AG04450 (cell line): Measurements from ENCODE around the gene ZNF785. TPM values are rescaled to one million over a fixed set of nuclear protein-coding genes. Genes with fewer than 3 reads are reported as not detected.

Source experiments
- CTCF ChIA-PET: fragments of 300-600, 350-600 bp; formaldehyde crosslinking; extraction: SDS; loops from one replicate; lab custom pipeline; 2022; ENCODE audit warnings: antibody characterized with exemption, inconsistent platforms; lab: Charles Lee
- POLR2A ChIA-PET: fragments of 350-600 bp; formaldehyde crosslinking; extraction: SDS; loops from one replicate; lab custom pipeline; 2021; ENCODE audit warnings: antibody characterized with exemption, inconsistent platforms; lab: Yijun Ruan, JAX
- DNase-seq: peaks from one replicate; pipeline ENCODE4 v3.0.0-alpha.2; 2011; ENCODE audit warnings: low read depth, low spot score
- H3K27ac ChIP-seq: one replicate; pipeline ENCODE4 v1.5.1; 2012; ENCODE audit warnings: low read depth, low read length, control low read depth
- H3K27me3 ChIP-seq: one replicate; pipeline ENCODE4 v1.6.0; 2012; ENCODE audit warnings: low read length; ENCODE audit not compliant: control insufficient read depth, insufficient read depth
- H3K4me3 ChIP-seq: 2 replicates; pipeline ENCODE4 v1.5.1; 2011; ENCODE audit warnings: mild to moderate bottlenecking, low read depth, low read length, control low read depth
- H3K9me3 ChIP-seq: 2 replicates; pipeline ENCODE4 v1.5.1; 2012; ENCODE audit warnings: low read length; ENCODE audit not compliant: control insufficient read depth, insufficient read depth
- CTCF ChIP-seq: IDR thresholded peaks from 2 replicates; pipeline ENCODE4 v1.5.1; 2011; ENCODE audit warnings: low read depth, low read length, control low read depth, inconsistent platforms
- polyA plus RNA-seq: library from polyadenylated mRNA; depleted of rRNA; stranded (reverse); fragments of >200 nt; gene quantifications from 2 replicates; pipeline ENCODE4 v1.2.3, GENCODE V29; 2011

ZNF785 gene
- polyA plus RNA-seq, 1 experiment = 6.6 TPM

GRCh38 chr16:30559690-30560089 is 25.8 kb downstream of the ZNF785 start:
- H3K27me3 ChIP-seq = no peaks in the 10 kb centered on the region
- no peak overlapping the region for H3K27ac ChIP-seq
- H3K9me3 ChIP-seq = peaks cover 10% of the 10 kb centered on the region; the same call in 1 of the 2 replicates
- POLR2A ChIA-PET = no interaction called here
- H3K4me3 ChIP-seq = no peak overlapping the region
- CTCF ChIA-PET = no interaction called here
- no peak for DNase-seq
- TF ChIP-seq CTCF = no peak

DNA sequence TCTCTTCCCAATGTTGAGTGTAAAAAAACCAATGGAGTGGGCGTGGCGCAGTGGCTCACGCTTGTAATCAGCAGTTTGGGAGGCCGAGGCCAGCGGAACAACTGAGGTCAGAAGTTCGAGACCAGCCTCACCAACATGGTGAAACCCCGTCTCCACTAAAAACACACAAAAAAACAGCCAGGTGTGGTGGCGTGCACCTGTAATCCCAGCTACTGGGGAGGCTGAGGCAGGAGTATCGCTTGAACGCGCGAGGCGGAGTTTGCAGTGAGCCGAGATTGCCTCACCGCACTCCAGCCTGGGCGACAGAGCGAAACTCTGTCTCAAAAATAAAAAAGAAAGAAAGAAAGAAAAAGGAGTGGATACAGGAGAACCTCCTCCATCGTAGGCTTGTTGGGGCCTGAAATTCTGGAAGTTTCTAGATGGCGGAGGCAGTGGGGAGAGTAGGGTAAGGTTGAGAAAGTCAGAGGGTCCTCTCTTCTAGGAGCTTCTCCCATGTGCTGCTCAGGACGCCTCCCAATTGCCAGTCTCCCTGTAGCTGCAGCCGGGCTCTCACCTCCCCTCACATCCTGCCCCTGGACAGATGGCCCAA is 26.6 kb downstream of the ZNF785 start:
- peaks cover 10% of the 10 kb centered on the region; the same call in 1 of the 2 replicates for H3K9me3 ChIP-seq
- POLR2A ChIA-PET = interaction anchor here (0.6 to 1.6 kb wide), 10 partner anchors 9 to 478 kb away, joined by 4 to 12 read pairs (median 4); partner anchors contain the start of genes PRR14, ZNF688 and ZNF689
- H3K27ac ChIP-seq = peak overlapping the region; percentile 75
- DNase-seq = no peak
- no peaks in the 10 kb centered on the region for H3K27me3 ChIP-seq
- CTCF ChIA-PET = interaction anchor here (1.1 to 2.3 kb wide), 2 partner anchors 23 to 39 kb away, joined by 3 to 8 read pairs; no protein-coding TSS in a partner anchor
- TF ChIP-seq CTCF = no peak
- H3K4me3 ChIP-seq = peak overlapping the region; percentile 50

GRCh38 chr16:30557957-30558788 is 27.3 kb downstream of the ZNF785 start, which contains the start of gene ZNF764:
Gene ZNF764, minus strand, starts transcription at chr16:30558374. Its CDS starts 192 bp downstream, at chr16:30558182.
- TF ChIP-seq CTCF = no peak
- POLR2A ChIA-PET = interaction anchor here (0.6 to 1.6 kb wide), 11 partner anchors 9 to 478 kb away, joined by 4 to 12 read pairs (median 4); partner anchors contain the start of genes PRR14, ZNF688 and ZNF689
- peaks cover 10% of the 10 kb centered on the region; the same call in 1 of the 2 replicates for H3K9me3 ChIP-seq
- CTCF ChIA-PET = interaction anchor here (0.6 to 2.3 kb wide), 5 partner anchors 22 to 468 kb away, joined by 3 to 9 read pairs (median 6); partner anchors contain the start of gene DCTPP1
- peak within 1 kb of the TSS; percentile 84 for H3K27ac ChIP-seq
- peak within 1 kb of the TSS; percentile 77 for H3K4me3 ChIP-seq
- no peaks in the 10 kb centered on the region for H3K27me3 ChIP-seq
- peak; percentile 90 for DNase-seq

- Histone ChIP-seq H3K27ac (no peak overlapping the region), H3K27me3 (no peaks in the 10 kb centered on the region), H3K4me3 (peak overlapping the region; percentile 77), H3K9me3 (peaks cover 10% of the 10 kb centered on the region; the same call in 1 of the 2 replicates)
- ChIA-PET CTCF (interaction anchor here (0.6 to 2.3 kb wide), 5 partner anchors 22 to 468 kb away, joined by 3 to 9 read pairs (median 6); partner anchors contain the start of gene DCTPP1), POLR2A (interaction anchor here (0.7 to 1.6 kb wide), 7 partner anchors 9 to 93 kb away, joined by 3 to 12 read pairs (median 5); partner anchors contain the start of genes PRR14, ZNF688 and ZNF689)
- DNase-seq = no peak
- no peak for TF ChIP-seq CTCF
These were observed 27.9 kb downstream of the ZNF785 start for GRCh38 chr16:30557707-30557956.
